Measurements from ENCODE around the gene SEL1L2. TPM values are rescaled to one million over a fixed set of nuclear protein-coding genes. Genes with fewer than 3 reads are reported as not detected.

The SEL1L2 gene
- total RNA-seq, 1 experiment from 2014 or later: not detected

GRCh38 chr20:13856354-13856753 lies 134.1 kb downstream of the SEL1L2 start (continued):
- TF ChIP-seq AFF4 (CRISPR knock-in tag; IDR thresholded peaks at IDR 0.05; ENCODE audit: borderline replicate concordance): no peak
- TF ChIP-seq ZNF232 (CRISPR knock-in tag; IDR thresholded peaks at IDR 0.05): no peak
- no peak for TF ChIP-seq ZSCAN18 (CRISPR knock-in tag; IDR thresholded peaks at IDR 0.05)
- no peak for TF ChIP-seq HMGXB4 (CRISPR knock-in tag; IDR thresholded peaks at IDR 0.05)
- TF ChIP-seq EMX1 (CRISPR knock-in tag; IDR thresholded peaks at IDR 0.05): no peak
- TF ChIP-seq ZNF425 (CRISPR knock-in tag; conservative IDR thresholded peaks at IDR 0.05): no peak

GRCh38 chr20:13855613-13856012 lies 134.8 kb downstream of the SEL1L2 start:
- ChIA-PET POLR2A (no interaction called here), CTCF (interaction anchor here (0.6 kb wide), 1 partner anchor 59 kb away, joined by 3 read pairs; no protein-coding TSS in a partner anchor)
- ATAC-seq (no peak), DNase-seq (ENCODE audit: low spot score) (no peak)
- Mint-ChIP-seq H3K36me3 (no peaks in the 10 kb centered on the region), H3K4me3 (no peak overlapping the region), H3K27me3 (ENCODE audit: low read depth) (no peaks in the 10 kb centered on the region), H3K27ac (no peak overlapping the region), H3K4me1 (no peaks in the 10 kb centered on the region), H3K9me3 (0 out of 2 replicates have a peak, but pooled peaks cover 3% of the 10 kb centered on the region)
- TF ChIP-seq OVOL2 (CRISPR knock-in tag; IDR thresholded peaks at IDR 0.05; ENCODE audit: borderline replicate concordance): no peak
- TF ChIP-seq ZNF532 (CRISPR knock-in tag; IDR thresholded peaks at IDR 0.05; ENCODE audit: borderline replicate concordance): no peak
- no peak for TF ChIP-seq HMGXB4 (CRISPR knock-in tag; IDR thresholded peaks at IDR 0.05)
- TF ChIP-seq JUN (CRISPR knock-in tag; IDR thresholded peaks at IDR 0.05): no peak
- no peak for TF ChIP-seq USF1 (CRISPR knock-in tag; IDR thresholded peaks at IDR 0.05)
- TF ChIP-seq ZBTB21 (CRISPR knock-in tag; IDR thresholded peaks at IDR 0.05; ENCODE audit: borderline replicate concordance): no peak
- TF ChIP-seq ESRRA (CRISPR knock-in tag; IDR thresholded peaks at IDR 0.05; ENCODE audit: borderline replicate concordance): no peak
- no peak for TF ChIP-seq TP53 (CRISPR knock-in tag; IDR thresholded peaks at IDR 0.05)
- TF ChIP-seq GTF2I (CRISPR knock-in tag; conservative IDR thresholded peaks at IDR 0.05): no peak
- no peak for TF ChIP-seq GABPB1 (CRISPR knock-in tag; IDR thresholded peaks at IDR 0.05)
- TF ChIP-seq ATF2 (CRISPR knock-in tag; IDR thresholded peaks at IDR 0.05; ENCODE audit: borderline replicate concordance, low read depth): no peak
- no peak for TF ChIP-seq ZMAT4 (CRISPR knock-in tag; IDR thresholded peaks at IDR 0.05)

All from WTC11 (cell line).